ENCODE results near the gene TAOK3. TPM values are rescaled to one million over a fixed set of nuclear protein-coding genes. Genes with fewer than 3 reads are reported as not detected.
"Not testable (repeated sequence)": the region's sequence is repeated elsewhere in the genome, so short reads cannot be mapped to it uniquely, and the experiment has no call there.

The TAOK3 gene
- total RNA-seq, 2 experiments from 2014 or later = 47.5 to 50.4 TPM

DNA sequence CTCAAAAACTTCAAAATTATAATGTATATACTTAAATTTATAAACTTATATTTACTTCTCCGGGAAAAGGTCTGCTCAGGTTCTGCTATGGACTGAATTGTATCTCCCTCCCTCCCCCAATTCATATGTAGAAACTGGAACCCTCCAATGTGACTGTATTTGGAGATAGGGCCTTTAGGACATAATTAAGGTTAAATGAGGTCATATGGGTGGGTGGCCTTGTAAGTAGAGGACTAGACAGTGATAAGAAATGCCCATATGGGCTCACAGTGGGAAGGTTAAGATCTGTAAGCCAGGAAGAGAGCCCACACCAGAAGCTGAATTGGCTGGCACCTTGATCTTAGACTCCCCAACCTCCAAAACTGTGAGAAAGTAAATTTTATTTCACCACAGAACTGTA lies 84.5 kb downstream of the TAOK3 start:
- CTCF ChIA-PET = no interaction called here
- H3K4me3 Mint-ChIP-seq = no peak overlapping the region
- H3K27ac Mint-ChIP-seq = no peak overlapping the region
- no peak for DNase-seq
- POLR2A ChIA-PET = no interaction called here
- no peaks in the 10 kb centered on the region for H3K4me1 Mint-ChIP-seq (ENCODE audit: low read depth)
- no peaks in the 10 kb centered on the region for H3K27me3 Mint-ChIP-seq
- H3K36me3 Mint-ChIP-seq = peaks cover 9% of the 10 kb centered on the region
- H3K9me3 Mint-ChIP-seq = no peaks in the 10 kb centered on the region
- intact Hi-C loops (cut with micrococcal nuclease) = no loop called here

DNA sequence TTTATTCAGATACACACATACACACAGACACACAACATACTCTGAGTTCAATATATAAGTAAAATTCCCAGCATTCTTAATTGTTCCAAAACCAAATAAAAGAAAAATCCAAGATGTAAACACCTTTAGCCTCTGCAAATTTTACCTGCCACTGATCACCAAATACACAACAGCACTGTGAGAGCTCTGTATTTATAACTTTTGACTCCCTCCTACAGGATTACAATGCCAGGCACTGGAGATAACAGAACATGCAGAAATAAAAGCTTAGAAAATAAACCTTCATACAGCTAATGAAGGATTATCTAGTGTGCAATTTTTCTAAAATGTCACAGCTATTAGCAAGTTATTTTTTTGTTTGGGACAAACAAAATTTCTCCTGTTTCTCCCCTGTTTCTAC lies 85.0 kb downstream of the TAOK3 start:
- no peak overlapping the region for H3K4me3 Mint-ChIP-seq
- DNase-seq = no peak
- POLR2A ChIA-PET = no interaction called here
- H3K36me3 Mint-ChIP-seq = peaks cover 9% of the 10 kb centered on the region
- H3K27ac Mint-ChIP-seq = no peak overlapping the region
- CTCF ChIA-PET = no interaction called here
- H3K9me3 Mint-ChIP-seq = no peaks in the 10 kb centered on the region
- no peaks in the 10 kb centered on the region for H3K27me3 Mint-ChIP-seq
- intact Hi-C loops (cut with micrococcal nuclease) = no loop called here
- no peaks in the 10 kb centered on the region for H3K4me1 Mint-ChIP-seq (ENCODE audit: low read depth)

DNA sequence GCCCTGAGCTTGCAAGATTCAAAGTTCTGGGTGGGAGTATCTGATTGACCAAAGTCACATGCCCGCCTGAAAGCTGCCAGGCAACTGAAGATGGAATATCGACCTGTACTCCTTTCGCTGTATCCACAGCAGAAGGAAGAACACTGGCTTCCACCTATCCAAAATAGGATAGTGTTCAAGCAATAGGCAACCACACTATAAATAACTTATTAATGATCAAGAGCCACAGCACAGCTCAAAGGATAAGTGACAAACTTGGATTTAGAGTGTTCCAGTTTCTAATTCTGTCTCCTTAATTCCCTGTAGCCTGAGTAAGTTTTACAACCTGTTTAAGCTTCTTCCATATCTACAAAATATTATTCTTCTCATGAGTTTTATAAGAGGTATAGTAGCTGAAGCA lies 89.9 kb downstream of the TAOK3 start:
- H3K4me3 Mint-ChIP-seq = no peak overlapping the region
- intact Hi-C loops (cut with micrococcal nuclease) = no loop called here
- H3K27ac Mint-ChIP-seq = no peak overlapping the region
- peaks cover 26% of the 10 kb centered on the region for H3K36me3 Mint-ChIP-seq
- DNase-seq = no peak
- peaks cover 9% of the 10 kb centered on the region for H3K9me3 Mint-ChIP-seq
- H3K27me3 Mint-ChIP-seq = no peaks in the 10 kb centered on the region
- ChIA-PET CTCF (no interaction called here), POLR2A (no interaction called here)
- H3K4me1 Mint-ChIP-seq (ENCODE audit: low read depth) = no peaks in the 10 kb centered on the region

DNA sequence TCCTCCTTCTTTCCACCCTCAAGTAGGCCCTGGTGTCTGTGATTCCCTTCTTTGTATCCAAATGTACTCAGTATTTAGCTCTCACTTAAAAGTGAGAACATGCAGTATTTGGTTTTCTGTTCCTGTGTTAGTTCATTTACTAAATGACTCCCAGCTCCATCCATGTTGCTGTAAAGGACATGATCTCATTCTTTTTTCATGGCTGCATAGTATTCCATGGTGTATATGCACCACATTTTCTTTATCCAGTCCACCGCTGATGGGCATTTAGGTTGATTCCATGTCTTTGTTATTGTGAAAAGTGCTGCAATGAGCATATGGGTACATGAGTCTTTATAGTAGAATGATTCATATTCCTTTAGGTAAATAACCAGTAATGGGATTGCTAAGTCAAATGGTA lies 94.4 kb downstream of the TAOK3 start:
- Mint-ChIP-seq H3K9me3 (peaks cover 11% of the 10 kb centered on the region), H3K36me3 (peaks cover 19% of the 10 kb centered on the region)
- CTCF ChIA-PET = interaction anchor here (1.1 kb wide), 1 partner anchor 97 kb away, joined by 5 read pairs; no protein-coding TSS in a partner anchor
- H3K4me1 Mint-ChIP-seq (ENCODE audit: low read depth); intact Hi-C loops (cut with micrococcal nuclease); H3K27me3 Mint-ChIP-seq; DNase-seq; POLR2A ChIA-PET; H3K4me3 Mint-ChIP-seq; H3K27ac Mint-ChIP-seq: not testable (repeated sequence)

DNA sequence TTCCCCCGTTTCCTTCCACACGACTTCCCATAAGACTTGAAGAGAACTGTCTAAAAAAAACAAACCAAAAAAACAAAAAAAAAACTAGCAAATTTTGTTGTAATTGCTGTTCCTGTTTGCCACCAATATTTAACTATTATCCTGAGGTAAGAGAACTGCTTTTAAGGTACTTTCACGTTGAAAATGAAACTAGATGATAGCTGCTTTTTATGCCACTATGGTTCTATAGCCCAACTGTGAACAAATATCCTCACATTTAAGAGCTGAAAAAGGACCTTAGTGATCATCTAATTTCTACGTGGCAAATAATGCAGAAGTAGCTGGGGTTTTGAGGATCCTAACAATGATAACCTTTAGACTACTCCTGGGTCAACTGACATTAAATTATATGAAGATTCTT lies 98.6 kb downstream of the TAOK3 start:
- POLR2A ChIA-PET = interaction anchor here (0.6 to 1.2 kb wide), 2 partner anchors 99 to 142 kb away, joined by 3 to 5 read pairs; no protein-coding TSS in a partner anchor
- H3K9me3 Mint-ChIP-seq = peaks cover 8% of the 10 kb centered on the region
- CTCF ChIA-PET = interaction anchor here (0.6 to 2.9 kb wide), 6 partner anchors 10 to 680 kb away, joined by 3 to 11 read pairs (median 4); partner anchors contain the start of gene SUDS3

DNA sequence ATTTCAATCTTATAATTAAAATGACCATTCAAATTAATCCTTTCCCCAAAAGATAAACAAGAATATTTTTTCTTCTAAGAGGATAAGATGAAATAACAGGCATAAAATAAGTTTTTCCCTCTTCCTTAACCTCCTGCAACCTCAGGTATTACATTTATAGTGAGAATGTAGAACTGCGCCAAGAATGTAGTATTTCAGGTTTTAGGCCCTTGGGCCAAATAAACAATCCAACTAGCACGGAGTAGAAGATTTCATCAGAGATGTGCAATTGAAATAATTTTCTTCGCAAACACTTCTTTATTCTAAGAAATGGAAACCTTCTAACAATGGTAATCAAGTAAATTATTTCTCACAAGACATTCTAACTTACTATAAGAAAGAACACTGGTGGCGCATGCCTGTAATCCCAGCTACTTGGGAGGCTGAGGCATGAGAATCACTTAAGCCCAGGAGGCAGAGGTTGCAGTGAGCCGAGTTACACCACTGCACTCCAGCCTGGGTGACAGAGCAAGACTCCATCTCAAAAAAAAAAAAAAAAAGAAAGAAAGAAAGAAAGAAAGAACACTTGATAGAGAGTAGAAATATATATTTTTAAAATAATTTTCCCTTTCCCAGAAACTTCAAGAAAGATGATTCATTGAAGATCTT lies 100.8 kb downstream of the TAOK3 start:
- Mint-ChIP-seq H3K4me3 (no peak overlapping the region), H3K9me3 (no peaks in the 10 kb centered on the region), H3K27me3 (no peaks in the 10 kb centered on the region), H3K27ac (no peak overlapping the region), H3K36me3 (no peaks in the 10 kb centered on the region), H3K4me1 (ENCODE audit: low read depth) (peaks cover 7% of the 10 kb centered on the region)
- ChIA-PET POLR2A (no interaction called here), CTCF (no interaction called here)
- no peak for DNase-seq
- intact Hi-C loops (cut with micrococcal nuclease) = no loop called here

More for the DNA sequence above, 98.6 kb downstream of the TAOK3 start:
- intact Hi-C loops (cut with micrococcal nuclease) = no loop called here
- DNase-seq = no peak
- Mint-ChIP-seq H3K27me3 (no peaks in the 10 kb centered on the region), H3K4me1 (ENCODE audit: low read depth) (peaks cover 9% of the 10 kb centered on the region), H3K27ac (no peak overlapping the region), H3K36me3 (peaks cover 2% of the 10 kb centered on the region), H3K4me3 (no peak overlapping the region)

DNA sequence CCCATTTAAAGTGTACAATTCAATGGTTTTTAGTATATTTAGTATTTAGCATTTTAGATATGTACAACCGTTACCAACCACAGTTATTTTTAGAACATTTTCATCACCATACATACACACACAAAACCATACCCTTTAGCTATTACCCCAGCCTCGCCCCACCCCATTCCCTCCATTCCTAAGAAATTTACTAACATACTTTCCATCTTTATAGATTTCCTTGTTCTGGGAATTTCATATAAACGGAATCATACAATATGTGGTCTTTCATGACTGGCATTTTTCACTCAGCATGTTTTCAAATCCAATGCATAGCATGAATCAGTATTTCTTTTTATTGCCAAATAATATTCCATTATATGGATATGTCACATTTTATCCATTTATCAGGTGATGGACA lies 101.5 kb downstream of the TAOK3 start:
- POLR2A ChIA-PET = no interaction called here

DNA sequence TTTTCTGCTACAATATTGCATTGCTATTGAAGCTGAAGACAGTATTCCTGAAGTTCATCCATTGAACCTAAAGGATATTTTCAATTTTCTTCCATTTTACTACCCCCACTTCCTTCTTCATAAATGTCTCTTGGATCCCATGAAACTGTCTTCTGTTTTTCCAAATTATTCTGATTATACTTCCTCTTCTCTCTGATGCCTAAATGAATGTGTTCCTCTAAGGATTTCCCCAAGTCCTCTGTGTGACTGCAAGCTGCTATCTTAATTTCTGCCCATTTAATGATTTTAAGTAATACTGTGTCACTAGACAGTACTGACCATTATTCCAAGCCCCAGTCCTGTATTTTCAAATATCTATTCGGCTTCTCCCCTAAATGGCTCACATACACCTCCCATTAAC lies 102.9 kb downstream of the TAOK3 start:
- intact Hi-C loops (cut with micrococcal nuclease) = no loop called here
- no peak overlapping the region for H3K27ac Mint-ChIP-seq
- H3K36me3 Mint-ChIP-seq = peaks cover 5% of the 10 kb centered on the region
- H3K9me3 Mint-ChIP-seq = no peaks in the 10 kb centered on the region
- POLR2A ChIA-PET = no interaction called here
- DNase-seq = no peak
- CTCF ChIA-PET = no interaction called here
- no peaks in the 10 kb centered on the region for H3K27me3 Mint-ChIP-seq
- H3K4me1 Mint-ChIP-seq (ENCODE audit: low read depth) = peaks cover 7% of the 10 kb centered on the region
- no peak overlapping the region for H3K4me3 Mint-ChIP-seq

More for the DNA sequence above, 101.5 kb downstream of the TAOK3 start:
- intact Hi-C loops (cut with micrococcal nuclease) = no loop called here
- no peaks in the 10 kb centered on the region for H3K36me3 Mint-ChIP-seq
- no peak overlapping the region for H3K4me3 Mint-ChIP-seq
- H3K9me3 Mint-ChIP-seq = no peaks in the 10 kb centered on the region
- peaks cover 7% of the 10 kb centered on the region for H3K4me1 Mint-ChIP-seq (ENCODE audit: low read depth)
- CTCF ChIA-PET = no interaction called here
- H3K27ac Mint-ChIP-seq = no peak overlapping the region
- no peaks in the 10 kb centered on the region for H3K27me3 Mint-ChIP-seq
- DNase-seq = no peak

DNA sequence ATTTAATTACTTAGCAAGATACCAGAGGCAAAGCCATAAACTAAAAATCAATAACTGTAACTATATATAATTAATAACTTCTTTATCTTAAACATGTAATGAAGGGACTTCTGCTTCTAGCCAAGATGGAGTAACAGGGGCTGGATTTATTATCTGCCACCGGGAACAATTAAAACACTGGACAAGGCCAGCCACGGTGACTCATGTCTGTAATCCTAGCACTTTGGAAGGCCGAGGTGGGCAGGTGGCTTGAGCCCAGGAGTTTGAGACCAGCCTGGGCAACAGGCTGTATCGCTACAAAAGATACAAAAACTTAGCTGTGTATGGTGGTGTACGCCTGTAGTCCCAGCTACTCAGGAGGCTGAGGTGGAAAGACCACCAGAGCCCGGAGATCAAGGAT lies 113.6 kb downstream of the TAOK3 start:
- Mint-ChIP-seq H3K9me3 (peaks cover 4% of the 10 kb centered on the region), H3K27ac (no peak overlapping the region), H3K4me3 (no peak overlapping the region), H3K36me3 (peaks cover 39% of the 10 kb centered on the region), H3K4me1 (ENCODE audit: low read depth) (no peaks in the 10 kb centered on the region), H3K27me3 (no peaks in the 10 kb centered on the region)
- POLR2A ChIA-PET = no interaction called here
- intact Hi-C loops (cut with micrococcal nuclease) = no loop called here
- CTCF ChIA-PET = interaction anchor here (1.1 kb wide), 1 partner anchor 8 kb away, joined by 3 read pairs; no protein-coding TSS in a partner anchor
- no peak for DNase-seq

DNA sequence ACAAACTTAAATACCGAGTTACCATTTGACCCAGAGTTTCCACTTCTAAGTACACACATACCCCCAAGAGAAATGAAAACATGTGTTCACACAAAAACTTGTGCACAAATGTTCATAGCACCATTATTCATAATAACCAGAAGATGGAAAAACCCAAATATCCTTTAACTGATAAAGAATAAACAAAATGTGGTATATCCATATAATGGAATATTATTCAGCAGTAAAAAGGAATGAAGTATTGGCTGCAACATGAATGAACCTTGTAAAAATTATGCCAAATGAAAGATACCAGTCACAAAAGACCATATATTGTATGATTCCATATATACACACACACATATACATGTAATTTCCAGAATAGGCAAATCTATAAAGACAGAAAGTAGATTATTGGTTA lies 116.4 kb downstream of the TAOK3 start:
- Mint-ChIP-seq H3K27ac (no peak overlapping the region), H3K4me1 (ENCODE audit: low read depth) (no peaks in the 10 kb centered on the region), H3K9me3 (peaks cover 4% of the 10 kb centered on the region), H3K36me3 (peaks cover 30% of the 10 kb centered on the region), H3K4me3 (no peak overlapping the region), H3K27me3 (no peaks in the 10 kb centered on the region)
- intact Hi-C loops (cut with micrococcal nuclease) = no loop called here
- no peak for DNase-seq
- ChIA-PET CTCF (no interaction called here), POLR2A (no interaction called here)

DNA sequence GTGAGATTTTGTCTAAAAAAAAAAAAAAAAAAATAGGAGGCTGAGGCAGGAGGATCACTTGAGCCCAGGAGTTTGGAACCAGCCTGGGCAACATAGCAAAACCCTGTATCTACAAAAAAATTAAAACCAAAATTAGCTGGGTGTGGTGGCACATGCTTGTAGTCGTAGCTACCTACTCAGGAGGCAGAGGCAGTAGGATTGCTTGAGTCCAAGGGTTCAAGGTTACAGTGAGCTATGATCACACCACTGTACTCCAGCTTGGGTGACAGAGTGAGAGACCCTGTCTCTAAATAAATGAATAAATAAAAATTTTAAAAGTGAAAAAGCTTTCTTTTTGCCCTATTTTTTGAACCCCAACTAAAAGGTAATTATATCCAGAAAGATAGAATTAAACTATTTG lies 123.2 kb downstream of the TAOK3 start:
- ChIA-PET POLR2A (no interaction called here), CTCF (interaction anchor here (0.6 to 3.5 kb wide), 2 partner anchors 127 to 377 kb away, joined by 3 to 11 read pairs; partner anchors contain the start of gene SUDS3)
- Mint-ChIP-seq H3K27ac (no peak overlapping the region), H3K9me3 (no peaks in the 10 kb centered on the region), H3K36me3 (peaks cover 6% of the 10 kb centered on the region), H3K4me3 (no peak overlapping the region), H3K27me3 (no peaks in the 10 kb centered on the region), H3K4me1 (ENCODE audit: low read depth) (no peaks in the 10 kb centered on the region)
- no peak for DNase-seq
- intact Hi-C loops (cut with micrococcal nuclease) = no loop called here

DNA sequence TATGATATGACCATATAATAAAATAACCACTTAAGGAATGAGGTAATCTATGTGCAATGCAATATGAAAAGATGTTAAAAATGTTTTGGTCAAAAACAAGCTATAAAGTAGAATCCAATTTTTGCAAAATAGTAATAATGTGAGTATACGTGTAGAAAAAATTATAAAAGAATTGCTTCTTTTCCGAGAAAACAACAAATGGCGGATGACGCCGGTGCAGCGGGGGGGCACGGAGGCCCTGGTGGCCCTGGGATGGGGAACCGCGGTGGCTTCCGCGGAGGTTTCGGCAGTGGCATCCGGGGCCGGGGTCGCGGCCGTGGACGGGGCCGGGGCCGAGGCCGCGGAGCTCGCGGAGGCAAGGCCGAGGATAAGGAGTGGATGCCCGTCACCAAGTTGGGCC lies 126.8 kb downstream of the TAOK3 start:
- CTCF ChIA-PET; H3K9me3 Mint-ChIP-seq; H3K27me3 Mint-ChIP-seq; POLR2A ChIA-PET; intact Hi-C loops (cut with micrococcal nuclease); H3K36me3 Mint-ChIP-seq; H3K4me1 Mint-ChIP-seq (ENCODE audit: low read depth); DNase-seq; H3K4me3 Mint-ChIP-seq; H3K27ac Mint-ChIP-seq: not testable (repeated sequence)

DNA sequence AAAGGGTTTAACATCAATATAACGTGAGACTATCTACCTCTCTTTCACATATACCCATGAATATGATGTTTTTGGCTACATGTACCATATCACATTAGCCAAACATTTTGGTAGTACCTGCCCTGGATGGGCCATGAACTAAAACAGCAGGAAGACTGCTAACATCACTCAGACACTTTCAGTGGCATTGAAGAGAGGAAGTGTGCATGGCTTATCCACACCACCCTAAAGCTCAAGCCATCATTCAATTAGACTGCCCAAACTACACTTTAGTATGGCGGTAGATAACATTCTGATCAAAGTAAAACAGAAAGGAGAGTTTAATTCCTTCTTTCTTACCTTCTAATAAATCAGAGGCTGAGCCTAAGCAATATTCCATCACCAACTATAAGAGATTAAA lies 133.8 kb downstream of the TAOK3 start:
- DNase-seq = no peak
- CTCF ChIA-PET = no interaction called here
- Mint-ChIP-seq H3K27ac (no peak overlapping the region), H3K9me3 (no peaks in the 10 kb centered on the region), H3K27me3 (no peaks in the 10 kb centered on the region), H3K4me1 (ENCODE audit: low read depth) (peaks cover 1% of the 10 kb centered on the region), H3K4me3 (no peak overlapping the region), H3K36me3 (peaks cover 20% of the 10 kb centered on the region)
- POLR2A ChIA-PET = no interaction called here
- intact Hi-C loops (cut with micrococcal nuclease) = no loop called here

All from activated CD4-positive, alpha-beta memory T cell treated with anti-CD3 and anti-CD28 coated beads for 36 hours (primary cell).